LHCN-M2 (cell line): ENCODE measurements around the gene COA1. TPM values are rescaled to one million over a fixed set of nuclear protein-coding genes. Genes with fewer than 3 reads are reported as not detected.

ENCODE experiments used
- DNase-seq: peaks from one replicate; pipeline ENCODE4 v3.0.0-alpha.2; 2012; ENCODE audit warnings: low read depth
- total RNA-seq: library from RNA; depleted of rRNA; stranded (reverse); fragments of >200 nt; gene quantifications from 2 replicates; pipeline ENCODE4 v1.2.3, GENCODE V29; 2014

COA1 gene
- total RNA-seq, 1 experiment from 2014 or later: 68.2 TPM

DNA sequence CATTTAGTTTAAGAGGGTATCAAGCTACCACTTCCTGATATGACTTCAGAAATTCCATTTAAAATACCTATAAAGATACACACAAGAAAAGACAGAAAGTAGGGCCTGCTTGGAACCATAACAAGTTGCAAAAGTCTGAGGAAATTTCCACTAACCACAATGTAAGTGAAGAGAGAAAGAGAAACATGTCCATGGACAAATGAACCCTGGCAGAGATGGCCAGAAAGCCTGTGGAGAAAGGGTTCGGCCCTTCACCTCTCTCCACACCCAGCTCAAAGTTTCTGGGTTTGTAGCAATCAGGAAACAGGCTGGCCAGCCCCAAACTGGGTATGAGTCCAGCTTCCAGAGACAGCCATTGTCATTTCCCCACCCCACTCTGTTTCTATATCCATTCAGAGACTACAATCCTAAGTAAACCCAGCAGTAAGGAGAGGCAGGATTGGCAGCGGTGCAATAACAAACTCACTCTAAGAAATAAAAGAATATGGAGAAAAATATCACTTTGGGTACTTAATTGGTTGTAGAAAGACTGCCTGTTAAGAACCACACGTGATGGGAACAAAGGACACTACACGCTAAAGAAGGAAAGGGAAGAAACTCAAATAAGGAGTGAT, 75.3 kb downstream of the COA1 start:
- DNase-seq: no peak

DNA sequence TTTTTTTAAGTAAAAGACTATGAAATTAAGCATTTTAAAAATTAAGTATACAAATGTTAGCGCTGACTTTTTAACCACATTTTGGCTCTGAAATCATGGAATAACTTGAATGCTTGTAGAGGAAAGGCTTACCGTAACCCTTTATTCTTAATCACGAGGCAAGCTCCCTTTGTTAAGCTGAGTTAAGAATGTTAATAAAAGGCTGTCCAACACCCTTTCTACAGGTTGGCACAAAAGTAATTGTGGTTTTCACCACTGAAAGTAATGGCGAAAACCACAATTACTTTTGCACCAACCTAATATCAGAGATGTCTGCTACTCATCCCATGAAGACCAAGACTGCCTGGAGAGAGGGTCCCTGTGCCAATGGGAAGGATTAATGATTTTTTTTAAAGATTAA, 75.9 kb downstream of the COA1 start:
- no peak for DNase-seq

- DNase-seq: no peak
These were observed 77.0 kb downstream of the COA1 start for GRCh38 chr7:43652364-43652763.

DNA sequence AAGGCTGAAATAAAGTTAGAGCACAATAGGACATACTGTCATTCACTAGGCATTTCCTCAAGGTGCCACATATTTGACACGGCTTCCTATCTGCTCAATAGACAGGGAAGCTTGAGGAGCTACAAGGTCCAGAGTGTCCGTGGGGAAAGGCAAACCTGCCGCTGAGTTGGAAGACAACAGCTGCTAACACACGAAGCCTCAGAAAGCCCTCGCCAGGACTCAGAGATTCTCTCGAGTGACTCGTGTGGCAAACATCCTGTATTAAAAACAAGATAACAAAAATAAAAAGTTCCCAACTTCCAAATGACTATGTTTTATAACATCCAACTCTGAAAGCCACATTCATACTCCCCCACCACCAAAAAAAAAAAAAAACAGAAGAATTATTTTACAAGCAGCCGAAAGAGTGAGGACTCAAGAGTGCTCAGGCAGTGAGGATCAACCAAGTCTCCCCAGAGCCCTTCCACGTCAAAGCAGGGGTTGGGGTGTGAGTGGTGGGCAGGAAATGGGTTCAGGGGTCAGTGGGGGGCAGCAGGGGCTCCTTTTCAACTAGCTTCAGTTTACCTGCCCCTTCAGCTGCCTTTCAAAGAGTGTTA, 78.8 kb downstream of the COA1 start:
- DNase-seq: peak; percentile 94

DNA sequence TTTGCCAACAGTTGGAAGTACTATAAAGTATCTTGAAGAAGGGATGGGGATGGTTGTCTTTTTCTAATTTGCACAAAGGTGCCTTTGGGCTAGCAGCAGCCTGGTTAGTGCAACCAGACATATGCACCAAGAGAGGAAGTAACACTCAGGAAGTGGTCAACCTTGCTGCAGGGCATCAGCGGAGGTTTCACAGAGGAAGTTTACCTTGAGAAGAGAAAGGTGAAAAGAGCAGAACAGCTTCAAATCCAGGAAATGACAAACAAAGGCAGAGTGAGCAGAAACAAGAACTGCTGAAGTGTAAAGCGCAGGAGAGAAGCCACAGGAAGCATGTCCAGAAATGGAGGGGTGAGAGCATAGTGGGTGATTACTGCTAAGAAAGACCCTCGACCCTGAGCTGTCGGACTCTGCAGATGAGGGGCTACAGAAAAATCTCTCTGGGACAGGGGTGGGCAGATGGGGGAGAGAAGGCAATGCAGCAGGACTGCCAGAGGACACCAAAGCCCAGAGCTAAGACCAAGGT, 79.5 kb downstream of the COA1 start:
- no peak for DNase-seq

DNA sequence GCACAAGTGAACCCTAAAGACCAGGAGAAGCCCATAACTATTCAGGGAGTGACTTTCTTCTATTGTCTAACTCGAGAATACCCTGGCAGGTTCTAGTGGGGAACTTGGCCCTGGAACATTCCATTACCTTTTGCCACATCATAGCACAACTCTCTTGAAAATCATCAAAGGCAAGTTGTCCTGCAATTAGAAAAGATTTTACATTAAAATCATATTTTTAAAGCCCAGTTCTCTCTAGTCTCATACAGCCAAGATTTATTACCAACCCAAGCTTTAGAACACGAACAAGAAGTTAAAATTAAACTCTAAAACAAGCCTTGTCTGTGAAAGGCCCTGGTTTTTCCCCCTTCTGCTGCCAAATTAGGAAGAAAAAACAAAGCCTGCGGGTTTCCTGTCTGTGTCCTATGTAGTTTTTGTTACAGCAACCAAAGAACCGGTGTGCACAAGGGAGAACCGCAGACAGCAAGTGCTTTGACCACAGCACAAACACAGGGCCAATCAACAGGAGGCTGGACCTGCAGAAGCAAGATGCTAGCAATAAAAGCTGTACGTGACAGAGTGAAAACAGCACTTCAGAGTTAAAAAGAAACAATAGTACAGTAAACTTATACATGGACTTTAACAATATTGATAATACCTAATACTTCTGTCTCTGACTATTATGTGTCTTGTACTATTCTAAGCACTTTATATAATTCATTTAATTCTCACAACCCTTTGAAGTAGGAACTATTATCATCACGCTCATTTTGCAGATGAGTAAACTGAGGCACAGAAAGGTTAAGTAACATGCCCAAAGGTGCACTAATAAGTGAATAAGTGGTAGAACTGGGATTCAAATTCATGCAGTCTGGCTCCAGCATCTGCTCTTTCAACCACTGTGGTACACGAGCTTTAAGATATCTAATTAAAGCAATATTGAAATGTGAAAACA, 80.6 kb downstream of the COA1 start:
- DNase-seq: peak; percentile 92

DNA sequence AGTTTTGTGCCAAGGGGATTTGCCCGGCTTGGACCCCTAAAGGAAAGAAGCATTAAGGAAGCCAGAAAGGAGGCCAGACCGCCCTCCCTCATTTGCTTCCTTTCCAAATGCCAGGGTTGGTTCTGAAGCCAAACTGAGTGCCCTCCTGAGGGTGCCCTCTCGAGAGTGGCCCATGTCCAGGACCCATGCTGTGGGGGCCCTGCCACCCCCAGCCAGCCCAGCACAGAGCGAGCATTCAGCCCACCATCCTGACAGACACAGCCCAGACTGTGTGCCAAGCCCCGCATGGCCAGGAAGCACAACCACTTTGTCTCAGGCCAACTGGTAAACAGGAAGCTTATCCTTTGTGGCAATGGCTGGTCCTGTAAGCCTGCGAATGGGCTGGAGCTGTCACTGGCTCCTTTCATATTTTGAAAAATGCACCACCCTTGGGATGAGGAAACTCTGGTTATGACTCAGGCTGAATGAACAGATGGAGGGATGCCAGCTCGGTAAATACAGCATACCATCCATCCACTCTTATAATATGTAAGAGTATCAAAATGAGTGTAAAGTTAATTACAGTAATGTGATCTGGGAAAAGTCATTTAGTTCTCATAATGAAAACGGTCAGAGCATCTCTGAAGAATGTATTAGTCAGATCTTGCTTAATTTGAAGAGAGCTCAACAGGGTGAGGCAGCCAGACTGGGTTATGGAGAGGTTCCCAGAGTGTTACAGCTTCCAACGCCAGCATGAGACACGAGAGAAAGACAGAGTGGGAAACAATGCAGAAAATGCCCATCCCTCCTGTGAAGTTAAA, 81.5 kb downstream of the COA1 start:
- peak; percentile 100 for DNase-seq

DNA sequence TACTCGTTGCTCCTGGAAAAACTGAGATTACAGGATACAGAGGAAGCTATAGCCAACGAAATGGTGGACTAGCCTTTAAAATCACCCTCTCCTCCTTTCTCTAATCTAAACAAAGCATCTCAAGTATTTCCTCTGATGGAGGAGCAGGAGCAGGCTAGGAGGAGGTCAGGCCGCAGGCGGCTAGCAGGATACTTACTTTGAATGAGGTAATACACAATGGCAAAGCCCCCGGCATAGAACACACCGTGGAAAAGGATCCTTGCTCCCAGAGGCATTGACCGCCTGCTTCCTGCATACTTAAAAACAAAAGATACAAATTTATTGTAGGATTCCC, 82.0 kb downstream of the COA1 start:
- peak; percentile 52 for DNase-seq

DNA sequence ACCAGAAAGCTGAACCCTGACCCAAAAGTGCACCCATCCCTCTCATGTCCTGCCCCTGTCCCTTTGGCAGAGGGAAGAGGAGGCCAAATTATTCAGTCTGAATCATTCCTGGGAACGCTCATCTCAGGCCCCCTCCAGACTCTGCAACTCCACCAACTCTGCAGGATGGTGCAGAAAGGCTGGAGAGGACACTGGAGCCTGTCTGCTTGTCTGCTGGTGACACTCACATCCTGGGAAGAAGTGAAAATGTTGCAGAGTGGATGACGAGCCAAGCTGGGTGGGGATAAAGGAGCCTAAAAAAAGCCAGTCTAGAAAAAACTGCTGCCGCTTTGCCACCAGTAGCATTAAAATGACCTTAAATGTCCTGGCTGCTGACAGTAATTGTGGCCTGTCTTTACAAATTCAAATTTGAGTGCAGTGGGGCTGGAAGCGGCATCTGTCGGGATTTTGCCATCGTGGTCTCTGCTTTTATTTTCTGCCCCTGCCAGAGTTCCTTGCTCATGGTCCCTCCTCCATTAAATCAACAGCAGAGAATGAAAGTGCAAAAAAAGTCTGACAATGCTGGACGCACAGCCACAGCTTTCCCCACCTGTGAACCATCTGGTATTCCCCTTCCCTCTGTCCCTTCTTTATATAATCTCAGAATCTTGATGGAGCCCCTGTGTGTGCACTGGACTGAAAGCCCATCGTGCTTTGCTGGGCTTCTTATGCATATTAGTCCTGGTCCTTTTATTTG, 82.6 kb downstream of the COA1 start:
- peak; percentile 72 for DNase-seq

GRCh38 chr7:43645699-43646226, 83.6 kb downstream of the COA1 start:
- no peak for DNase-seq

DNA sequence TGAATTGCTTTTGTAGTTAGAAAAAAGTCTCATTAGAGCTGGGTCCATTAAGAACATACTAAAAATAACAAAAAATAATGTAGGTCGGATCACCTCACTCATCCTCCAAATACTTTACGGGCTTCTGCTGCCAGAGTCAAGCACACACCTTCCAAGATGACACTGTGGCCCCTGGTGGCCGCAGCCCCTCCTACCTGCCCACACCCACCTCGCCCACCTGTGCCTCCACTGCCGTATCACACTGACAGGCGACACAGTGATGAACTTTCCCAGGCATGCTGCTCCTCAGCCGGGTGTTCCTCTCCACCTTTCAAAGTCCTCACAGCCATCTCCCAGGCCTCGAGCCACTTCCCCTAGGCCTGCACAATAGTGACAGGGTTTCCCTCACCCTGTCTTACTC, 85.5 kb downstream of the COA1 start:
- DNase-seq: no peak

GRCh38 chr7:43642897-43643630, 86.3 kb downstream of the COA1 start:
- no peak for DNase-seq

DNA sequence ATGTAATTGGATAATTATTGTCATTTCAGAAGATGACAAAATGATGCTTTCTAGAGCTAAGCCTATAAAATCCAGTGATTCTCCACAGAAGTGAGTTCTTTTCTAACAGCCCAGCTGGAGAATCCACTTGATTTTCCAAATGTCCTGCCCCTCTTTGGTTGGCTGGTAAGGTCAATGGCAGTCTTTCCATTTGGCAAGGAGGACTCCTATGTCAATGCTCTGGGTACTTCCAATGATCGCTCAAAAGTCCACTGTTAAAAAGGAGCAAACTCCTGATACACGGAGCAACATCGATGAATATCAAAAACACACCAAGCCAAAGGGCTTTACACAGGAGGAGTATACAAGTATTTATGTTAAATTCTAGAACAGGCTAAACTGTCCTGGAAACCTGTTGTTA, 88.6 kb downstream of the COA1 start:
- no peak for DNase-seq

DNA sequence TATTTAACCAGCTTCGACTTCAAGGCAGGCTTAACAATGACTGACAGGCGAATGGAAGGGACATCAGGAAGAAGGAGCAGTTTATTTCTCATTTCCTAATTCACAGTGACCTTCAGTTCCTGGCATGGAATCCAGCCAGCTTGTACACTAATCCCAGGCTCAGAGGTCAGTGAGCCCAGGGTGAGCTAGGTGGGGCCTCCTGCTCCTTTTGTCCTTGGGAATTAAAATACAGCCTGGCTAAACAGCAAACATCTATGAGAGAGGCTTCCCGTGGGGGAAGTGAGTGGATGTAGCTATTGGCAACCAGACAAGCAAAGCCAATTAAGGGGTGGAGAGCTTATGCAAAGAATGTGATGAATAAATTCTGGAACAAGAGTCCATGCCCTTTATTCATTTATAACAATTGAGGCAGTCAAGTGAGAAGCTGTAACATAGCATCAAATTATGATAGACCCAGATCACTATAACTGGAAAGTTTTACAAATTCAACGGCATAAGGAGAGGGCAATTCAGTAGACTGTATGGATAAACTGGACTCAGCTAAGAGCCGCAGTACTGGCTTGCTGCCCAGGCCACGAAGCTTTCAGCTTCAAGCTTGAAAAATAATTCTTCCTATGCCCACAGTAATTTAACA, 89.3 kb downstream of the COA1 start:
- DNase-seq: peak; percentile 88

GRCh38 chr7:43637114-43637806, 92.1 kb downstream of the COA1 start:
- peak; percentile 31 for DNase-seq

DNA sequence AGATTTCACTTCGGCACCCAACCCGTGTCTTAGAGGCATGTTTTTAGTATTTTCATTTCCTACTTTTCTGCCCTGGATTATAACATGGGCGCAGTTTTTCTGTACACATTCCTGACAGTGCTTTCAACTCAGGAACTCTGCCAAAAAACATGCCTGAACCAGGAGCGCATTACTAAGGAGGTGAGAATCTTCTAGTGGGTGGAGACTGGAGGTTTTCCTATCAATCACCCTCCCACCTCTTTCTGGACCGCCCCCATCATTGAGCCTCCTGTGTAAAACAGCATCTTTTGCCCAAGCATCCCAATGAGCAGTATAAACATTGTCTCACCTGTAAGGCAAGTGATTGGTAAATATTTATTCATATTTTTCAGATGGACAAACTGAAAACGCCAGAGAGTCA, 93.2 kb downstream of the COA1 start:
- no peak for DNase-seq

- DNase-seq: no peak
These were observed 94.9 kb downstream of the COA1 start for GRCh38 chr7:43634384-43634783.

GRCh38 chr7:43632746-43633145, 96.6 kb downstream of the COA1 start:
- DNase-seq: no peak

GRCh38 chr7:43631559-43631958, 97.8 kb downstream of the COA1 start:
- DNase-seq: no peak
